ENCODE measurements around the gene TMEM60. TPM values are rescaled to one million over a fixed set of nuclear protein-coding genes. Genes with fewer than 3 reads are reported as not detected.
A peak's percentile ranks its signal among the peaks of the same experiment; 100 is the strongest.

Gene TMEM60
- total and polyA plus RNA-seq, 10 of the 15 experiments (the other 5 are each of a cell fraction or from before 2014, with no cell fraction given) = 13.2 to 94.2 (median 30.2) TPM

DNA sequence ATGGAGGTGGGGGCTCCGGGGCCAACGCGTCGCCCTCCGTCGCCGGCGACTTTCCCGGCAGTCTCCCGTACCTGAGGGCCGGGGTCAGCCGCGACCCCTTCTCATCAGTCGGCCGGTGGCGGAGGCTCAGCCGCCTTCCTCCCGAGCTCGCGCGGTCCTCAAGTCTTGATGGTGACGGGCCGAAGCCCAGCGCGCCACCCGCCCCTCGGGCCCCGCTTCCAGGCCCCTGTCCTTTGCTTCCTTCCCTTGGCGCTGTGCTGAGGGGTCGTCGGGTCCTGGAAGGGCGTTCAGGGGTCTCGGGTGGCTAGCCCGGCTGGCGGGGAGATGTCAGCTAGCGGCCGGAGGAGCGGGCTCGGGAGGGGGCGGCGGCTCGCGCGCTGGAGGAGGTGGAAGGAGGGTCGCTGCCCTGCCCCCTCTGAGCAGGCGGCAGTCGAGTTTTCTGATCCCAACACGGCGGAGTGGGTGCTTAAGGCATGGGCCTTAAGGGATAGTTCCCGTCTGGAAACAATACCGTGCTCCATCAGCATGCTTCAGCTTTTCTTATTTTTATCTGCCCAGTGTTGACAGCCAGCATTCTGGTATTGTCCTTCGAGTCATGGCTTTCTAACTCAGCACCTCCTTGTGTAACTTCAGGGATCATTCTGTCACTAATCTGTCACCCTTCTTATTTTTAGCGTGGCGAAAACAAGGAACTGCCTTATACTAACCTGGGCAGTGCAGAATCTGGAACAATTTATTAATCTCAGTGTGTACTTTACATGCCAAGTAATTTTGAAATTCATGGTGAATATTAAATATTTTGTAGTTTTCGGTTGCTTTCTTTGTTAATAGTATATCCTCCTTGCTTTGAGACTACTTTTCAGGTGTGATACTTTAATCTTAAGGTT is 1.1 kb upstream of the TMEM60 start (continued):
- no peak for TF ChIP-seq NFIC (IDR thresholded peaks at IDR 0.05; ENCODE audit: low read depth, low read length)
- TF ChIP-seq BACH1 (IDR thresholded peaks at IDR 0.05; ENCODE audit: borderline replicate concordance) = no peak
- no peak for TF ChIP-seq PAX5 (IDR thresholded peaks at IDR 0.05; ENCODE audit: borderline replicate concordance, low read depth, low read length)
- peak; percentile 40; the same call in 1 of the 2 replicates for TF ChIP-seq ASH2L (IDR thresholded peaks at IDR 0.05; ENCODE audit: borderline replicate concordance, low read depth)
- no peak for TF ChIP-seq NBN (IDR thresholded peaks at IDR 0.05)
- 0 out of 2 replicates have a peak, but pooled peaks have one; percentile 32 for TF ChIP-seq POLR2A (IDR thresholded peaks at IDR 0.05; ENCODE audit: low read depth, low read length)
- no peak for TF ChIP-seq RBBP5 (conservative IDR thresholded peaks at IDR 0.05)
- no peak for TF ChIP-seq SREBF1 (IDR thresholded peaks at IDR 0.05; ENCODE audit: low read length)
- TF ChIP-seq WRNIP1 (IDR thresholded peaks at IDR 0.05; ENCODE audit: borderline replicate concordance, low read depth, low read length) = no peak

DNA sequence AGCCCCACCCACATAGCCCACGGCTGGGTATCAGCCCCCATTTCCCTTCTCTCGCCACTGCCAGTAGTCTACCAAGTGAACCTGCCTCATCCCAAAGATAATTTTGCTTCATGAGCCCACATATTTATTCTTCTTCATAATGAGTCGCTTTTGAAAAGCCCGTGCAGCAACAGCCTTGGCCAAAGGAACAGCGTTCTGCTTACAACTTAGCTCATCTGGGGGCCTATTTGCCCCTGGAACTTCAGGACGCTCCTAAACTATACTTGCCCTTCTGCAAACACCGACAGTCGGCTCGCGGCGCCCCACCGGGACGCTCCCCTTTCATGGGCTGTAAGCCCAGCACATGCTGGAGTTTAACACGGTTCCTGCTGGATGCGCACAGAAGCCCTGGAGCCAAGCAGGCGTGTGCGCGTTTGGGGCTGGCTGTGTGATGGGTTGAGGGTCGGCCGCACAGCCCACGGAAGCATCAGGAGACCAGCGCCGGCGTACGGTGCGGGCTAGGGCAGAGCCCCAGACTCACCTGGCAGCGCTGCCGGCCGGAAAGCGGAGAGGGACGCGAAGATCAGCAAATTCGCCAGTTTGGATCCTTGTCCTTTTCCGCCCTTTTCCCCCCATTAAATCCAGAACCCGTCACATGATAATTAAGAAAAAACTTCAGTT is 370 bp downstream of the TMEM60 start:
- DNase-seq (ENCODE audit: low read depth, low spot score) (no peak), ATAC-seq (peak; percentile 48), FAIRE-seq (no peak)
- CTCF ChIA-PET = interaction anchor here (0.6 to 2.2 kb wide), 7 partner anchors 19 to 234 kb away, joined by 3 to 11 read pairs (median 4); no protein-coding TSS in a partner anchor
- BruUV-seq (replicated peaks) = TSS peak; percentile 93
- Histone ChIP-seq H3K9me3 (replicated peaks; ENCODE audit: control insufficient read depth, insufficient read depth, low read length) (no peaks in the 10 kb centered on the region), H3K27me3 (replicated peaks in 1 of 2; ENCODE audit: control insufficient read depth in 2 of 2, insufficient read depth in 2 of 2, low read length in 1 of 2) (no peaks in the 10 kb centered on the region), H3K27ac (ENCODE audit: control insufficient read depth, insufficient read depth) (peak overlapping the region; percentile 86), H2AFZ (ENCODE audit: control insufficient read depth, low read depth, low read length) (peak overlapping the region; percentile 81), H3K9ac (ENCODE audit: control insufficient read depth, insufficient read depth, low read length) (peak overlapping the region; percentile 86), H3K4me3 (peak overlapping the region; percentile 85), H3K79me2 (ENCODE audit: control insufficient read depth, insufficient read depth, low read length) (peaks cover 79% of the 10 kb centered on the region), H4K20me1 (ENCODE audit: control insufficient read depth, insufficient read depth) (no peaks in the 10 kb centered on the region), H3K4me2 (ENCODE audit: control insufficient read depth, insufficient read depth) (peak overlapping the region; percentile 70), H3K36me3 (ENCODE audit: control insufficient read depth in 2 of 2, insufficient read depth in 2 of 2, low read length in 1 of 2) (peaks cover 0 to 13% of the 10 kb centered on the region in 2 experiments; a peak in 2 of 4 replicates), H3K4me1 (ENCODE audit: control insufficient read depth, insufficient read depth, low read length) (peaks cover 11% of the 10 kb centered on the region)
- under 1% methylated on average over 35 of the region's 35 CpGs for WGBS (ENCODE audit: insufficient coverage, insufficient replicate concordance, low lambda C conversion rate, missing lambda C conversion rate)
- SMC1A ChIA-PET (ENCODE audit: uncharacterized antibody, unreplicated experiment) = interaction anchor here (0.6 to 2.0 kb wide), 6 partner anchors 10 to 242 kb away, joined by 3 to 5 read pairs (median 4); no protein-coding TSS in a partner anchor
- POLR2A ChIA-PET = interaction anchor here (0.6 to 2.0 kb wide), 5 partner anchors 9 to 552 kb away, joined by 3 to 5 read pairs (median 4); partner anchors contain the start of gene RSBN1L
- intact Hi-C loops (cut with micrococcal nuclease; ENCODE audit: unreplicated experiment) = loop anchor here (2.0 kb wide), 2 partner anchors 101 to 109 kb away; partner anchors contain the start of gene RSBN1L
- RAD21 ChIA-PET (ENCODE audit: unreplicated experiment) = interaction anchor here (0.6 to 1.2 kb wide), 5 partner anchors 37 to 140 kb away, joined by 3 to 5 read pairs (median 3); no protein-coding TSS in a partner anchor
- in situ Hi-C loops (cut with MboI) = no loop called here
- TF ChIP-seq DPF2 (IDR thresholded peaks at IDR 0.05) (no peak), JUNB (IDR thresholded peaks at IDR 0.05) (no peak), ASH2L (IDR thresholded peaks at IDR 0.05; ENCODE audit: borderline replicate concordance, low read depth) (no peak), BCL11A (IDR thresholded peaks at IDR 0.05; ENCODE audit: low read depth, low read length) (no peak), POU2F2 (IDR thresholded peaks at IDR 0.05; ENCODE audit: borderline replicate concordance, low read depth, low read length) (no peak), SMC3 (IDR thresholded peaks at IDR 0.05; ENCODE audit: borderline replicate concordance, low read length) (no peak), STAT1 (conservative IDR thresholded peaks at IDR 0.05) (no peak), SMARCA5 (IDR thresholded peaks at IDR 0.05) (peak; percentile 40; the same call in 1 of the 2 replicates), TCF12 (IDR thresholded peaks at IDR 0.05; ENCODE audit: low read depth, low read length) (no peak)
- TF ChIP-seq, protein P1, sequence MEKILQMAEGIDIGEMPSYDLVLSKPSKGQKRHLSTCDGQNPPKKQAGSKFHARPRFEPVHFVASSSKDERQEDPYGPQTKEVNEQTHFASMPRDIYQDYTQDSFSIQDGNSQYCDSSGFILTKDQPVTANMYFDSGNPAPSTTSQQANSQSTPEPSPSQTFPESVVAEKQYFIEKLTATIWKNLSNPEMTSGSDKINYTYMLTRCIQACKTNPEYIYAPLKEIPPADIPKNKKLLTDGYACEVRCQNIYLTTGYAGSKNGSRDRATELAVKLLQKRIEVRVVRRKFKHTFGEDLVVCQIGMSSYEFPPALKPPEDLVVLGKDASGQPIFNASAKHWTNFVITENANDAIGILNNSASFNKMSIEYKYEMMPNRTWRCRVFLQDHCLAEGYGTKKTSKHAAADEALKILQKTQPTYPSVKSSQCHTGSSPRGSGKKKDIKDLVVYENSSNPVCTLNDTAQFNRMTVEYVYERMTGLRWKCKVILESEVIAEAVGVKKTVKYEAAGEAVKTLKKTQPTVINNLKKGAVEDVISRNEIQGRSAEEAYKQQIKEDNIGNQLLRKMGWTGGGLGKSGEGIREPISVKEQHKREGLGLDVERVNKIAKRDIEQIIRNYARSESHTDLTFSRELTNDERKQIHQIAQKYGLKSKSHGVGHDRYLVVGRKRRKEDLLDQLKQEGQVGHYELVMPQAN (conservative IDR thresholded peaks at IDR 0.05) = peak; percentile 94
- TF ChIP-seq, protein P2, sequence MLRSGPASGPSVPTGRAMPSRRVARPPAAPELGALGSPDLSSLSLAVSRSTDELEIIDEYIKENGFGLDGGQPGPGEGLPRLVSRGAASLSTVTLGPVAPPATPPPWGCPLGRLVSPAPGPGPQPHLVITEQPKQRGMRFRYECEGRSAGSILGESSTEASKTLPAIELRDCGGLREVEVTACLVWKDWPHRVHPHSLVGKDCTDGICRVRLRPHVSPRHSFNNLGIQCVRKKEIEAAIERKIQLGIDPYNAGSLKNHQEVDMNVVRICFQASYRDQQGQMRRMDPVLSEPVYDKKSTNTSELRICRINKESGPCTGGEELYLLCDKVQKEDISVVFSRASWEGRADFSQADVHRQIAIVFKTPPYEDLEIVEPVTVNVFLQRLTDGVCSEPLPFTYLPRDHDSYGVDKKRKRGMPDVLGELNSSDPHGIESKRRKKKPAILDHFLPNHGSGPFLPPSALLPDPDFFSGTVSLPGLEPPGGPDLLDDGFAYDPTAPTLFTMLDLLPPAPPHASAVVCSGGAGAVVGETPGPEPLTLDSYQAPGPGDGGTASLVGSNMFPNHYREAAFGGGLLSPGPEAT (IDR thresholded peaks at IDR 0.05; ENCODE audit: low read depth) = peak; percentile 60; the same call in 1 of the 2 replicates
